Activated T-cell treated with anti-CD3 and anti-CD28 coated beads for 1 hour (primary cell): ENCODE data around the gene EYA2.
"Not testable (repeated sequence)": the region's sequence is repeated elsewhere in the genome, so short reads cannot be mapped to it uniquely, and the experiment has no call there.

ENCODE experiments used
- DNase-seq: peaks from one replicate; pipeline ENCODE4 v3.0.0-alpha.2; 2020; ENCODE audit warnings: low read depth

EYA2 gene, protein sequence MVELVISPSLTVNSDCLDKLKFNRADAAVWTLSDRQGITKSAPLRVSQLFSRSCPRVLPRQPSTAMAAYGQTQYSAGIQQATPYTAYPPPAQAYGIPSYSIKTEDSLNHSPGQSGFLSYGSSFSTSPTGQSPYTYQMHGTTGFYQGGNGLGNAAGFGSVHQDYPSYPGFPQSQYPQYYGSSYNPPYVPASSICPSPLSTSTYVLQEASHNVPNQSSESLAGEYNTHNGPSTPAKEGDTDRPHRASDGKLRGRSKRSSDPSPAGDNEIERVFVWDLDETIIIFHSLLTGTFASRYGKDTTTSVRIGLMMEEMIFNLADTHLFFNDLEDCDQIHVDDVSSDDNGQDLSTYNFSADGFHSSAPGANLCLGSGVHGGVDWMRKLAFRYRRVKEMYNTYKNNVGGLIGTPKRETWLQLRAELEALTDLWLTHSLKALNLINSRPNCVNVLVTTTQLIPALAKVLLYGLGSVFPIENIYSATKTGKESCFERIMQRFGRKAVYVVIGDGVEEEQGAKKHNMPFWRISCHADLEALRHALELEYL

DNA sequence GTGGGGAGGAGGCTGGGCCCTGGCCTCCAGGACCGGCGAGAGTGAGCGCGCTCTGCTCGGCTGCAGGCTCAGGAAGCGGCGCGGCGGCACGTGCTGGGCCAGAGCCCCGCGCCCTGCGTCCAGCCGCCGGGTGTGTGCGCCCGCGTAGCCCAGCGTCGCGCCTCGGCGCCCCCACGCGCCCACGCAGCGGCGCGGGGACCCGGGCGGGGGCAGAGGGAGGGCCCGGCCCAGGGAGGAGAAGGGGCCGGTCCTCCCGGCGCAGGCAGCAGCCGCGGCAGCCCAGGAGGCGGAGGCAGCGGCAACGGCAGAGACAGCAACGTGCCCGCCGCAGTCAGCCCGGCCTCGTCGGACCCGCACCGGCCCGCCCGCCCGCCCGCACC is at the start of gene EYA2:
TSS of gene EYA2 (plus strand) at position 265 of the 380 bp plus-strand sequence. CDS start 95,168 bp downstream, outside the sequence.
- no peak for DNase-seq

- no peak for DNase-seq
Measured at GRCh38 chr20:46844965-46845364, 49.7 kb upstream of the EYA2 start.

- no peak for DNase-seq
Measured at GRCh38 chr20:46849269-46849668, 45.4 kb upstream of the EYA2 start.

DNA sequence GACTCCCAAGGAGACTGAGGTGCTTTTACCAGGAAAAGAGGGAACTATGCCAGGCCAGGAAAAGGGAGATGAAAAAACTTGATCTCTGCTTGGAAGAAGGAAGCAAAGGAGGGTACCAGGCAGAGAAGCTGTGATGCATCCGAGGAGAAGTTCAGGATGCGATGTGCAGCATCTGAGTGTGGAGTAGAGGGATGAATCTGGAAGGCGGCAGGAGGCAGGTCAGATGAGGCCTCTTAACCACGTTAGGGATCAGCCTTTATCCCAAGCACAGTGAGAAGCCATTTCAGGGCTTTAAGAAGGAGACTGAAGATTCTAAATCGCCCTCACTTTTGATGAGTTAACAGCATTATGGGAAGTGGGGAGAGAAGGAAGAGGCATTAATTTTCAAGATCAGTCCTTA is 44.9 kb upstream of the EYA2 start:
- no peak for DNase-seq

DNA sequence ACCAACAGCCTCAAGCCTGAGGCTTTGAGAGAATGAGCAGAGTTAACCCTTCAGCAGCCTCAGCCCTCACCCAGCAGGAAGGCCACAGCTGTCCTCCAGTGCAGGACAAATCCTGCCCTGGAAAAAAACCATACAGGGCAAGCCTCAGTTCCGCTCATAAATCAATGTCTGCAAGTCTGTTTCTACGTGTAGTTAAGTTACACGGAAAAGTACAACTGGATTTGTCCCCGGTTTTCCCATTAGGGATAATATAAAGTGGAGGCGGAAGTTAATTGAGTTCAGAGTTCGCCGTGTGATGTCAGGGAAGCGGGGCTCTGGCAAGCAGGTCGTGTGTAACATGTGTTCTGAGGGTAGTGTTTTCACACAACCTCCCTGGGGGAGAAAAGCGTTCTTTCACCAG is 44.2 kb upstream of the EYA2 start:
- no peak for DNase-seq

GRCh38 chr20:46850896-46851295 is 43.7 kb upstream of the EYA2 start:
- DNase-seq, result no peak

DNA sequence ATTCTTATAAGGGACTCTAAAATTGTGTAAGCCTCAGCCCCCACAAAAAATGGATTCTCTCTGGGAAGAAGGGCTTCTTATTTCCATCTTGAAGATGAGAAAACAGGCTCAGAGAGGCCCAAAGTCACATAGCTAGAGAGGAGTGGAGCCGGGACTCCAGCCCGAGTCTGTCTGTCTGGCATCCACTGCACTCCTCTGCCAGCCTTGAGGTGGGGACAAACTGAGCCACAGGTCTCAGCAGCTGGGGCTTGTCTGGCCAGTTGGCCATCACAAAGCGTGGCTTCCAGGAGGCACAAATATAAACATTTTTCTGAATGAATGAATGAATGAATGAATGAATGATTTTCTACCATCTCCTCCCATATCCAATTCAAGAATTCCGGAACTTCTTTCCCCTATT is 42.9 kb upstream of the EYA2 start:
- no peak for DNase-seq

GRCh38 chr20:46852313-46852712 is 42.3 kb upstream of the EYA2 start:
- DNase-seq, result no peak

GRCh38 chr20:46853926-46854325 is 40.7 kb upstream of the EYA2 start:
- DNase-seq, result no peak

DNA sequence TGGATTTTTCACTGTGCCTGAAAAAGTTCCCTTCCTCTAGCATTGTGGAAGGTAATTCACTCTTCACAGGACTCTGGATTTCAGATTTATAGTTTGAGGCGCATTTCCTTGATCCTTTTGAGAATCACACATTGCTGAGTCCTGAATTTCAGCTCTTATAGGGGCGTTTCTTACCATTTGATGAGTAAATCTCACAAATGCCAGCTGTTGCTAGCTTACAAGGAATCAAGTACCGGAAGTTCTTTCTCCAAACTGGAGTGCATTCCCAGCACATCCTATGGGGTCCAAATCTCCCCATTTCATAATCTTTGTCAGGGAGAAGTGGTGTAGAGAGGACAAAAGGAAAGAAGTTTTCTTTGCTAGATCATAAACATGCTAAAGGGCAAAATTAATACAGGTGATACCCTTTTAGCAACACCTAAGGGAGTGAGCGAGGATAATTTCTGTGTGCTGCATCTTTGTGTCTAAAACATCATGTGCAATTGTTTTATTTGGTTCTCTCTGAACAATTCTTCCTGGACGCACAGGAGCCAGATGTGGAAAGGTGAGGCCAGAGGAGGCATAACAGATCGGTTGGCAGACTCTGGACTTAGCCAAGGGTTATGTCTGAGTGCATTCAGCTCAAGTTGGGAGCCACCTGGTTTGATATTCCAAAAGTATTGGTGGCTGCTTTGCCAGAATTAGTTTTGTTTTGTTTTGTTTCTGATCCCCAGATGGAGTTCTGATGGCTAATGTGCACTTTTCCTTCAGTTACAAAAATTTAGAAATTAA is 37.4 kb upstream of the EYA2 start:
- DNase-seq, result no peak

DNA sequence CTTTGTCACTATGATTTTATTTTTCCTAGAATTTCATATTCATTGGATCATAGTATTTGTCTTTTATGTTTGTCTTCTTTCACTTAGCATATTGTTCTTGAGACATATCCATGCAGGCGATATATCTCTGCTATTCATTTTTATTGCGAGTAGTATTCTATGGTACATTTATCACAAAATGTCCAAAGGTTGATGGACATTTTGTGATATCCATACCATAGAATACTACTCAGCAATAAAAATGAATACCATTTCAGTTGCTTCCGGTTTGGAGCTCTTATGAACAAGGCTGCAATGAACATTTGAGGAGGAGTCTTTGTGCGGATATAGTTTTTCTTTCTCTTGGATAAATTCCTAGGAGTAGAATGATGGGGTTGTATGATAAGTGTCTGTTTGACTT is 28.8 kb upstream of the EYA2 start:
- no peak for DNase-seq

DNA sequence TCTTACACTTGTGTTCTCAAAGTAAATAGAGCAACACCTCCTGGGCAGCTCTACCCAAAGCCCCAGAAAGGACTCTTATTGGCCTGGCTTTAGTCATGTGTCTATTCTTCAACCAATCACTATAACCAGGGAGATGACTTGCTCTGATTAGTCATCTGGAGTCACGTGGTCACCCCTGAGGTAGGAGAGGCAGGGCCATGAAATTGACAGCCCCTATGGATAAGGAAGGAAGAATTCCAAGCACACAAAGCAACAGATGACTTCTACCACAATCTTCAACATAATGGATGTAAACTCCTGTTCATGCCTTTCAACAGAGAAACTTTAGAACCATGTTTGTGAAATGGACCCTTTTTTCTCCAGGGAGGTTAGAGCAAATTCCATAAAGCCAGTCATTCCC is 24.6 kb upstream of the EYA2 start:
- DNase-seq, result no peak

GRCh38 chr20:46872328-46873211 is 22.1 kb upstream of the EYA2 start:
- DNase-seq, result no peak

- DNase-seq, result no peak
Measured at GRCh38 chr20:46875059-46875458, 19.6 kb upstream of the EYA2 start.

- DNase-seq, result no peak
Measured at GRCh38 chr20:46879386-46879785, 15.3 kb upstream of the EYA2 start.

DNA sequence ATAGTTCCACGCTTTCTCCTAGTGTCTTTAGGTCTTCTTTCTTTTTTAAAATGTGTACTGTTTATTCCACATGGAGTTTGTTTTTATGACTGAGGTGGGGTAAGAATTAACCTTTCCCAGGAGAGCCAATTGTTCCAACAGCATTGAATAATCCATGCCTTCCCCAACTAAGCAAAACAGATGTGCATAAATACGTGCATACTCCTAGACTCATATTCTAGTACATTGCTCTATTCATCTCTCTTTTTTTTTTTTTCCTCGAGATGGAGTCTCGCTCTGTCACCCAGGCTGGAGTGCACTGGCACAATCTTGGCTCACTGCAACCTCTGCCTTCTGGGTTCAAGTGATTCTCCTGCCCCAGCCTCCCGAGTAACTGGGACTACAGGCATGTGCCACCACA is 14.7 kb upstream of the EYA2 start:
- not testable (repeated sequence) for DNase-seq

DNA sequence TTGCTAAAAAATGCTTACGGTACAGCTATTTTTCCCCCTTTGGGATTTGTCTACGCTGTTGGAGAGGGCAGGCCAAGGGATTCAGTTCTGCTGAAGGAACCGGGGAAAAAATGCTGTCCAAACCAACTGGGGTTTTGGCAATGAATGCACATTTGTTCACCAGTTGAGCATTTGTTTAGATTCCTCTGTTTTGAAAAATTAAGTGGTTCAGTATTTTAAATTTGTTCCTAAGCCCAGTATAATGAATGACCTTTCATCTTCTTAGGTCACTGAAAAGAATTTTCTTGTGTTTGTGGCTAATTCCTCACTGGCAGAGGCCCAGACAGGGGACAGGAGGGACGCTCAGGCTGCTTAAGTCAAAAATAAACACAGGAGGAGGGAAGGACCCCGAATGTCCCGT is 10.8 kb upstream of the EYA2 start:
- DNase-seq, result no peak

DNA sequence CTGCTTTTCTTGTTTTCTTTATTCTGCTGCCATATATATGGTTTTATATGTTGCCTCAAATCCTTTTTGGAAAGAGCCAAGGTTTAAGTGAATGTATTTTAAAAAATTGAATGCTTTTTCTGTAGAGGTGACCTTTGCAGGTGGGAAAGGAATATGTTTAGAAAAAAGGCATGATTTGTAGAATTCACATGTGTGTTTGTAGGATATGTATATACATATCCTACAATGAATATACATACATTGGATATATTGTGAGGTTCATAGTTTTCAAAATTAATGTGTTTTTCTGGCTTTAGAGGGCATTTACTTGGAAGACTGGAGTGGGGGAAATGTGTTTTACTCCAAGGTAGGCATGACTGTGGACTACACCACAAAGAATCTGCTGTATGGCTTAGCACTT is 4.0 kb upstream of the EYA2 start:
- DNase-seq, result no peak

DNA sequence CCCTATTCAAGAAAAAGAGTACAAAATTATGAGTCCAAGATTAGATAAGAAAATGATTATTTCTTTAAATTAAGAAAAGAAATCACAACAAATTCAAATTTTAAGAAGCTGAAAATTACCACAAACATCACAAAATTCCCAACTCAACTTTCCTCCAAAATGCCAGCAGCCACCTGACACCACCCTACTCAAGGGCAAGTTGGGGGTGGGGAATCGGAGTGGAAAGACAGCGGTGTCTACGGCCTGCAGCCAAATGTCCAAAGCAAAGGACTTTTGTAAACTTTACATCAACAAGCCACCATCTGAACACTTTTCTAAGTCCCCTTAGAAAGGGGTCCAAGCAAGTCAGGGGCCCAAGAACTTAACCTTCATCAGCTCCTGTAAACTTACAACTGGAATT is 1.6 kb upstream of the EYA2 start:
- no peak for DNase-seq

- no peak for DNase-seq
Measured at GRCh38 chr20:46893877-46894578, 615 bp upstream of the EYA2 start.
